ENCODE measurements around the gene TRAPPC8. TPM values are rescaled to one million over a fixed set of nuclear protein-coding genes. Genes with fewer than 3 reads are reported as not detected.
A peak's percentile ranks its signal among the peaks of the same experiment; 100 is the strongest.
"Not testable (repeated sequence)": the region's sequence is repeated elsewhere in the genome, so short reads cannot be mapped to it uniquely, and the experiment has no call there.

Gene TRAPPC8
- total RNA-seq, 2 donors from 2014 or later = 18.7 to 20.8 TPM

DNA sequence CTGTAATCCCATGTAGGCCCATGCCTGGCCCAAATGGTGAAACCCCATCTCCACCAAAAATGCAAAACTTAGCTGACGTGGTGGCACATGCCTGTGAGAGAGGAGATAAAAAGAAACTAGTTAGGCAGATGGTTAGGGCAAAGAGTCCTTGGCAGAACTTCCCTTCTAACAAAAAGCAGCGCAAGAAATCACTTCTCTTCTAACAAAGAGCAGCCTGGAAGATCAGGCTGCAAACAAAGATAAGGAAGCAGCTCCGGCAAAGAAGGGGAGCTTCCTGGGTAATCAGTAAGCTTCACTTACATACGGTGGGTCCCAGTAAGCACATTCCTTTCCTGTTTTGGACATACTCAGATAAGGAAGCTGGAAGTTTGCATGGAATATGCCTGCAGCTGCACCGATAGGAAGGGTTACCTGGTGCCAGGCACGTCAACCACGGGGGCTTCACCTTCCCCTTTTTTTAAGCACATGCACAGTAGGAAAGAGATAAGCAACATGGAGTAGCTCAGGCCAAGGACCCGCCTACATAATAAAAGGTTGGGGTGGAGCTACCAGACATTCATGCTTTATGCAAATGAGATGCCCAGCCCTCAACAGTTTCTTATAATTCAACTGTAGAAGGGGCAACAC, 121.3 kb downstream of the TRAPPC8 start:
- H3K27ac ChIP-seq = no peak overlapping the region
- ATAC-seq (no peak), DNase-seq (no peak)
- peaks cover 5% of the 10 kb centered on the region for H3K4me1 ChIP-seq
- H3K4me3 ChIP-seq = no peak overlapping the region
- no peaks in the 10 kb centered on the region for H3K9me3 ChIP-seq
- WGBS, 2 donors = 20 to 23% methylated on average over 8 of the region's 8 CpGs
- no peaks in the 10 kb centered on the region for H3K27me3 ChIP-seq
- no peaks in the 10 kb centered on the region for H3K36me3 ChIP-seq (replicated peaks in 1 of 2; ENCODE audit: insufficient read depth in 1 of 2, low read depth in 2 of 2)
- TF ChIP-seq, protein P1, sequence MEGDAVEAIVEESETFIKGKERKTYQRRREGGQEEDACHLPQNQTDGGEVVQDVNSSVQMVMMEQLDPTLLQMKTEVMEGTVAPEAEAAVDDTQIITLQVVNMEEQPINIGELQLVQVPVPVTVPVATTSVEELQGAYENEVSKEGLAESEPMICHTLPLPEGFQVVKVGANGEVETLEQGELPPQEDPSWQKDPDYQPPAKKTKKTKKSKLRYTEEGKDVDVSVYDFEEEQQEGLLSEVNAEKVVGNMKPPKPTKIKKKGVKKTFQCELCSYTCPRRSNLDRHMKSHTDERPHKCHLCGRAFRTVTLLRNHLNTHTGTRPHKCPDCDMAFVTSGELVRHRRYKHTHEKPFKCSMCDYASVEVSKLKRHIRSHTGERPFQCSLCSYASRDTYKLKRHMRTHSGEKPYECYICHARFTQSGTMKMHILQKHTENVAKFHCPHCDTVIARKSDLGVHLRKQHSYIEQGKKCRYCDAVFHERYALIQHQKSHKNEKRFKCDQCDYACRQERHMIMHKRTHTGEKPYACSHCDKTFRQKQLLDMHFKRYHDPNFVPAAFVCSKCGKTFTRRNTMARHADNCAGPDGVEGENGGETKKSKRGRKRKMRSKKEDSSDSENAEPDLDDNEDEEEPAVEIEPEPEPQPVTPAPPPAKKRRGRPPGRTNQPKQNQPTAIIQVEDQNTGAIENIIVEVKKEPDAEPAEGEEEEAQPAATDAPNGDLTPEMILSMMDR (IDR thresholded peaks at IDR 0.05) = no peak
- TF ChIP-seq POLR2A (IDR thresholded peaks at IDR 0.05) = no peak
- intact Hi-C loops (cut with DNase I) = loop anchor here (10.0 kb wide), 1 partner anchor 267 kb away; no protein-coding TSS in a partner anchor

DNA sequence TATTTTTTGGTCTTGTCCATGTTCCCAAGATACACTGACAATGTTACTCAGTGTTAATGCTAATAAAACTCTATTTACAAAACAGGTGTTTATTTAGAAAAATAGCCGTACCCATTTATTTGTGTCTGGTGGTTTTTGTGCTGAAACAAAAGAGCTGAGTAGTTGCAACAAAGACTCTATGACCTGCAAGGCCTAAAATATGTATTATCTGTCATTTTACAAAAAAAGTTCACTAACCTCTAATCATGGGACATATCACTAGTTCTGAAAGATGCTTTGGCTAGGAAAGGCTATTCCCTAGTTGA, 123.1 kb downstream of the TRAPPC8 start:
- TF ChIP-seq, protein P1 (IDR thresholded peaks at IDR 0.05) = no peak
- no peak for TF ChIP-seq POLR2A (IDR thresholded peaks at IDR 0.05)
- no peak overlapping the region for H3K4me3 ChIP-seq
- H3K27me3 ChIP-seq = no peaks in the 10 kb centered on the region
- H3K9me3 ChIP-seq = no peaks in the 10 kb centered on the region
- H3K36me3 ChIP-seq (replicated peaks in 1 of 2; ENCODE audit: insufficient read depth in 1 of 2, low read depth in 2 of 2) = no peaks in the 10 kb centered on the region
- 78 to 88% methylated on average over 1 of the region's 1 CpG for WGBS, 2 donors
- peaks cover 5% of the 10 kb centered on the region for H3K4me1 ChIP-seq
- intact Hi-C loops (cut with DNase I) = loop anchor here (10.0 kb wide), 1 partner anchor 265 kb away; no protein-coding TSS in a partner anchor
- DNase-seq = no peak
- no peak overlapping the region for H3K27ac ChIP-seq
- no peak for ATAC-seq

DNA sequence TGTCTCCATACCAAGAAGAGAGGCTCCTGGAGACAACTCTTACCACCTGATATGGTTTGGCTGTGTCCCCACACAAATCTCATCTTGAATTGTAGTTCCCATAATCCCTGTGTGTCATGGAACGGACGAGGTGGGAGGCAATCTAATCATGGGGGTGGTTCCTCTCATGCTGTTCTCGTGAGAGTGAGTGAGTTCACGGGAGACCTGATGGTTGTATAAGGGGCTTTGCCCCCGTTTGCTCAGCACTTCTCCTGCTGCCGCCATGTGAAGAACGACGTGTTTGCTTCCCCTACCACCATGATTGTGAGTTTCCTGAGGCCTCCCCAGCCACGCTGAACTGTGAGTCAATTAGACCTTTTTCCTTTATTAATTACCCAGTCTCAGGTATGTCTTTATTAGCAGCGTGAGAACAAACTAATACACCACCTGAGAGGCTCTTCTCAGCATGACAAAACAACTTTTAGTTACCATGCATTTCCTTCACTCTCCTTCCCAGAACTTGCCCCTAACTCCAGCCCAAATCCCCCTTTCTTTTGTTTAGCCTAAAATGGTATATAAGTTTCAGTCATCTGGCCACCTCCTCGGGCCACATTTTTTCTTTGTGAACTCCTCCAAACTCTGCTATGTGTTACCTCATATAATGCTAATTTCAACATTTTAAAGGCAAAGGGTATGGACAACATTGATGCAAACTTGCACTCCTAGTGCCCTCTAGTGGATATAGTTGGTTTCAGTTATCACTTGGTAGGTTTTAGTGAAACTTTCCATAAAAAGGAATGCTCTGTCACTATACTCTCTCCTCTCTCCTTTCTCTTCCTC, 123.6 kb downstream of the TRAPPC8 start:
- intact Hi-C loops (cut with DNase I) = no loop called here
- Histone ChIP-seq H3K4me1 (peaks cover 5% of the 10 kb centered on the region), H3K36me3 (replicated peaks in 1 of 2; ENCODE audit: insufficient read depth in 1 of 2, low read depth in 2 of 2) (no peaks in the 10 kb centered on the region), H3K9me3 (no peaks in the 10 kb centered on the region), H3K27ac (no peak overlapping the region), H3K27me3 (no peaks in the 10 kb centered on the region), H3K4me3 (no peak overlapping the region)
- DNase-seq (no peak), ATAC-seq (peak; percentile 66)
- 59 to 62% methylated on average over 11 of the region's 11 CpGs for WGBS, 2 donors
- no peak for TF ChIP-seq POLR2A (IDR thresholded peaks at IDR 0.05)
- TF ChIP-seq, protein P1 (IDR thresholded peaks at IDR 0.05) = peak; percentile 29 to 72 (median 65)

DNA sequence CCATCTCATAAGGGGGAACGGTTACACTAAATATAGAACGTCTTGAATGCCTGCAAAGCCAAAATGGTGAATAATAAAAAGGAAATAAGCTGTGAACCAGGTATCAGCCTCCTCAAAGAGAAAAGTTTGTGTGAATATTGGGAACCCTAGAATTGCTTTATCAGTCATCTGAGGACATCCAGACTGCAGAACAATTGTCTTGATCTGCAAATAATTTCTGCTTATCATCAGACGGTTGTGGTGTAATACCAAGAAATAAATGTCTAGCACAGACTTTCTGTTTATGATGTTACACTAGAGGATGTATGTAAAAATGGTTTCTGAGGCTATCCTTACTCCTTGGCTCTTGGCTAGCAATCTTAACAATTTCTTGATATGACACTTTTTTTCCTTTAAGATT, 128.8 kb downstream of the TRAPPC8 start:
- Histone ChIP-seq H3K9me3 (no peaks in the 10 kb centered on the region), H3K4me1 (no peaks in the 10 kb centered on the region), H3K27ac (no peak overlapping the region), H3K36me3 (replicated peaks in 1 of 2; ENCODE audit: insufficient read depth in 1 of 2, low read depth in 2 of 2) (no peaks in the 10 kb centered on the region), H3K4me3 (no peak overlapping the region), H3K27me3 (no peaks in the 10 kb centered on the region)
- intact Hi-C loops (cut with DNase I) = no loop called here
- TF ChIP-seq, protein P1 (IDR thresholded peaks at IDR 0.05) = no peak
- TF ChIP-seq POLR2A (IDR thresholded peaks at IDR 0.05) = no peak
- no peak for ATAC-seq
- WGBS, 2 donors = 22 to 37% methylated on average over 3 of the region's 3 CpGs
- no peak for DNase-seq

DNA sequence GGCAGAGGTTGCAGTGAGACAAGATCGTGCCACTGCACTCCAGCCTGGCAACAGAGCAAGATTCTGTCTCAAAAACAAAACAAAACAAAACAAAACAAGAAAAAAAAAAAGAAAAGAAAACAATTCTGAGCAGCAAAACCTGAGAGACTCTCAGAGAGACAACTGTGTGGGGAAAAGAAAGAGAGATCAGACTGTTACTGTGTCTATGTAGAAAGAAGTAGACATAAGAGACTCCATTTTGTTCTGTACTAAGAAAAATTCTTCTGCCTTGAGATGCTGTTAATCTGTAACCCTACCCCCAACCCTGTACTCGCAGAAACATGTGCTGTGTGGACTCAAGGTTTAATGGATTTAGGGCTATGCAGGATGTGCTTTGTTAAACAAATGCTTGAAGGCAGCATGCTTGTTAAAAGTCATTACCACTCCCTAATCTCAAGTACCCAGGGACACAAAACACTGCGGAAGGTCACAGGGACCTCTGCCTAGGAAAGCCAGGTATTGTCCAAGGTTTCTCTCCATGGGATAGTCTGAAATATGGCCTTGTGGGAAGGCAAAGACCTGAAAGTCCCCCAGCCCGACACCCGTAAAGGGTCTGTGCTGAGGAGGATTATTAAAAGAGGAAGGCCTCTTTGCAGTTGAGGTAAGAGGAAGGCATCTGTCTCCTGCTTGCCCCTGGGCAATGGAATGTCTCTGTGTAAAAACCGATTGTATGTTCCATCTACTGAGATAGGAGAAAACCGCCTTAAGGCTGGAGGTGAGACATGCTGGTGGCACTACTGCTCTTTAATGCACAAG, 132.4 kb downstream of the TRAPPC8 start:
- H3K36me3 ChIP-seq (replicated peaks in 1 of 2; ENCODE audit: insufficient read depth in 1 of 2, low read depth in 2 of 2); intact Hi-C loops (cut with DNase I); H3K9me3 ChIP-seq; ATAC-seq; H3K4me1 ChIP-seq; H3K27ac ChIP-seq; H3K27me3 ChIP-seq; DNase-seq; H3K4me3 ChIP-seq: not testable (repeated sequence)
- 78 to 83% methylated on average over 7 of the region's 7 CpGs for WGBS, 2 donors

DNA sequence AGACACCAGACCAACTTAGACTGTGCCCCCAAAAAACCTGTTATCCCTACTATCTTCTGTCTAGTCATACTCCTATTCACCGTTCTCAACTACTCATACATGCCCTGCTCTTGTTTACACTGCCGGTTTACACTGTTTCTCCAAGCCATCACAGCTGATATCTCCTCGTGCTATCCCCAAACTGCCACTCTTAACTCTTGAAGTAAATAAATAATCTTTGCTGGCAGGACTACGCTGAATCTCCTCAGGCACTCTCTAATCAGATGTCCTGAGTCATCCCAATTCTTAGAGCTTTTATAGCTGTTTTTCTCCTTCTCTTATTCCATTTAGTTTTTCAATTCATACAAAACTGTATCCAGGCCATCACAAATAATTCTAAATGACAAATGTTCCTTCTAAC, 133.9 kb downstream of the TRAPPC8 start:
- H3K36me3 ChIP-seq (replicated peaks in 1 of 2; ENCODE audit: insufficient read depth in 1 of 2, low read depth in 2 of 2); intact Hi-C loops (cut with DNase I); H3K27me3 ChIP-seq; H3K9me3 ChIP-seq; H3K27ac ChIP-seq; DNase-seq; H3K4me3 ChIP-seq; ATAC-seq; H3K4me1 ChIP-seq: not testable (repeated sequence)
- 42 to 47% methylated on average over 4 of the region's 4 CpGs for WGBS, 2 donors
